Ascending aorta (tissue), 2 donors: ENCODE data around the gene KSR2. TPM values are rescaled to one million over a fixed set of nuclear protein-coding genes. Genes with fewer than 3 reads are reported as not detected.

Experiments used
- DNase-seq, 2 donors: peaks; one replicate each; pipeline ENCODE4 v3.0.0-alpha.2; 2019; ENCODE audit warnings: low spot score in 2 of 2
- H3K27ac ChIP-seq, 2 donors: fragments of 200-600 bp; sonication (generic); one replicate each; pipeline ENCODE4 v1.5.1; 2016 to 2017; ENCODE audit warnings: mild to moderate bottlenecking in 1 of 2
- H3K27me3 ChIP-seq: fragments of 200-600 bp; sonication (generic); one replicate; pipeline ENCODE4 v1.5.1; 2017
- H3K36me3 ChIP-seq, 2 donors: fragments of 200-600 bp; sonication (generic); one replicate each; pipeline ENCODE4 v1.5.1; 2016
- H3K4me1 ChIP-seq, 2 donors: fragments of 200-600 bp; sonication (generic); one replicate each; pipeline ENCODE4 v1.5.1; 2016 to 2017; ENCODE audit warnings: mild to moderate bottlenecking in 1 of 2
- H3K4me3 ChIP-seq, 2 donors: fragments of 200-600 bp; sonication (generic); one replicate each; pipeline ENCODE4 v1.5.1; 2016 to 2017; ENCODE audit warnings: mild to moderate bottlenecking in 1 of 2
- H3K9me3 ChIP-seq, 2 donors: fragments of 200-600 bp; sonication (generic); one replicate each; pipeline ENCODE4 v1.5.1; 2016
- intact Hi-C: fragments of 100-400 bp; cut with DNase I; formaldehyde crosslinking; loops from one replicate; pipeline ENCODE4 v1.15.1; 2023
- total RNA-seq: library from RNA; depleted of rRNA; stranded (reverse); fragments of >200 nt; gene quantifications from one replicate; pipeline ENCODE4 v1.1.0, GENCODE V29; 2016
- TF ChIP-seq, protein P1 (sequence below), 3 experiments: fragments of 200-600 bp in 2 of 3; fragments of 450-650 bp in 1 of 3; sonication (generic) in 2 of 3; IDR thresholded peaks; one replicate each; pipeline ENCODE4 v1.5.1; 2016 to 2019; ENCODE audit warnings: antibody characterized with exemption in 3 of 3, mild to moderate bottlenecking in 1 of 3, moderate library complexity in 1 of 3

The KSR2 gene
- total RNA-seq, 1 donor from 2014 or later = 0.11 TPM

DNA sequence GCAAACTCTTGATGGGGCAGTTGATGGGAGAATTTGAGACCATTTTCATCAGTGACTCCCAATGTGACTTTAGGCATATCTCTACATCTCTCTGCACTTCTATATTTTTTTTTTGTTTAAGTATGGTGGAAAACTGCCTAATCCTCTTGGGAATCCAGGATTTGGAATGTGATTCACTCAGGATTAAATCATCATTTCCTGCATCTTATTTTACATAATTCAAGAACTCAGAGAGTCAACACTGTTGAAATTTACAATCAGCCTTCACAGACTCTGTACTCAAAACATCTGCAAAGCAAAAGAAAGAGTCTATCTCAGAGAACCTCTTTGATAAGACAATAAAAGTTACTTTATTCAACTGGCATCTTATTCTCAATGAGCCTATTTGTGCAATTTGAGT is 346.7 kb downstream of the KSR2 start:
- Histone ChIP-seq H3K27me3 (no peaks in the 10 kb centered on the region), H3K4me1 (no peaks in the 10 kb centered on the region), H3K9me3 (no peaks in the 10 kb centered on the region), H3K4me3 (no peak overlapping the region), H3K36me3 (no peaks in the 10 kb centered on the region), H3K27ac (no peak overlapping the region)
- TF ChIP-seq, protein P1, sequence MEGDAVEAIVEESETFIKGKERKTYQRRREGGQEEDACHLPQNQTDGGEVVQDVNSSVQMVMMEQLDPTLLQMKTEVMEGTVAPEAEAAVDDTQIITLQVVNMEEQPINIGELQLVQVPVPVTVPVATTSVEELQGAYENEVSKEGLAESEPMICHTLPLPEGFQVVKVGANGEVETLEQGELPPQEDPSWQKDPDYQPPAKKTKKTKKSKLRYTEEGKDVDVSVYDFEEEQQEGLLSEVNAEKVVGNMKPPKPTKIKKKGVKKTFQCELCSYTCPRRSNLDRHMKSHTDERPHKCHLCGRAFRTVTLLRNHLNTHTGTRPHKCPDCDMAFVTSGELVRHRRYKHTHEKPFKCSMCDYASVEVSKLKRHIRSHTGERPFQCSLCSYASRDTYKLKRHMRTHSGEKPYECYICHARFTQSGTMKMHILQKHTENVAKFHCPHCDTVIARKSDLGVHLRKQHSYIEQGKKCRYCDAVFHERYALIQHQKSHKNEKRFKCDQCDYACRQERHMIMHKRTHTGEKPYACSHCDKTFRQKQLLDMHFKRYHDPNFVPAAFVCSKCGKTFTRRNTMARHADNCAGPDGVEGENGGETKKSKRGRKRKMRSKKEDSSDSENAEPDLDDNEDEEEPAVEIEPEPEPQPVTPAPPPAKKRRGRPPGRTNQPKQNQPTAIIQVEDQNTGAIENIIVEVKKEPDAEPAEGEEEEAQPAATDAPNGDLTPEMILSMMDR (IDR thresholded peaks at IDR 0.05) = no peak
- intact Hi-C loops = no loop called here
- no peak for DNase-seq

DNA sequence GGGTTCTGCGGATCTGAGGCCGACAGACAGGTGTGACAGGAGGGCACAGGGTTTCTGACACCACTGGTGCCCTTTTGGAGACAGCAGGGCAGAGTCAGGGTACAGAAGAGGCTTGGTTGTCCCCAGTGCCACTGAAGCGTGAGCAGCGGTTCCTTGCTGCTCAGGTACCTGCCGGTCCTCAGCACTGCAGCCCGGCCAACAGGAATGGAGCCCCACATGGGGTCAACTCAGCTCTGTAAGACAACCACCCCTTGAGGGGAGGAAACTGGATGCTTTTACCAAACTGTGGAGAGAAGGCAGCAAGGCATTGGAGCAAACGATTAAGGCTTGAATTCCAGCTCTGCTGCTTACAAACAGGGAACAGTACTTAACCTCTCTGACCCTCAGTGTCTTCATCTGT is 361.0 kb downstream of the KSR2 start:
- no peaks in the 10 kb centered on the region for H3K27me3 ChIP-seq
- H3K4me1 ChIP-seq = no peaks in the 10 kb centered on the region
- DNase-seq = no peak
- no peaks in the 10 kb centered on the region for H3K36me3 ChIP-seq
- no peaks in the 10 kb centered on the region for H3K9me3 ChIP-seq
- H3K4me3 ChIP-seq = no peak overlapping the region
- intact Hi-C loops = no loop called here
- no peak overlapping the region for H3K27ac ChIP-seq
- TF ChIP-seq, protein P1 (IDR thresholded peaks at IDR 0.05) = no peak

DNA sequence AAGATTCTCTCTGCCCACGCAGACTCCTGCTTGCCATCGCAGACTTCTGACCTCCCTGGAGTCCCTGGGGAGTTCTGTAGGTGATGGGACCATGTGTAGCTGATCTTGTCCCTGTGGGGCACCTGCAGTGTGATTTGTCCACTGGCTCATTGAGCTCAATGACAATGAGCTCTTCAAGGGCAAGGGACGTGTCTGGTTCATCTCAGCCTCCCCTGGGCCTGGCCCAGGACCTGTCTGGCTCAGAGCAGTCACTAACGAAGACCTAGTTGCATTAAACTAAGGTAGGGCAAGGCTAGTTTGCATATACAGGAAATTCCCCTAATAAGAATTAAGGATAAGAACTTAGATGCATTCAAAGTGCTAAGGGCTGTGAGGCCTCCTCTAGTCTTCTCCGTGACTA is 361.8 kb downstream of the KSR2 start:
- TF ChIP-seq, protein P1 (IDR thresholded peaks at IDR 0.05) = no peak
- Histone ChIP-seq H3K27ac (no peak overlapping the region), H3K4me3 (no peak overlapping the region), H3K36me3 (no peaks in the 10 kb centered on the region), H3K27me3 (no peaks in the 10 kb centered on the region), H3K9me3 (no peaks in the 10 kb centered on the region), H3K4me1 (no peaks in the 10 kb centered on the region)
- no peak for DNase-seq
- intact Hi-C loops = no loop called here

DNA sequence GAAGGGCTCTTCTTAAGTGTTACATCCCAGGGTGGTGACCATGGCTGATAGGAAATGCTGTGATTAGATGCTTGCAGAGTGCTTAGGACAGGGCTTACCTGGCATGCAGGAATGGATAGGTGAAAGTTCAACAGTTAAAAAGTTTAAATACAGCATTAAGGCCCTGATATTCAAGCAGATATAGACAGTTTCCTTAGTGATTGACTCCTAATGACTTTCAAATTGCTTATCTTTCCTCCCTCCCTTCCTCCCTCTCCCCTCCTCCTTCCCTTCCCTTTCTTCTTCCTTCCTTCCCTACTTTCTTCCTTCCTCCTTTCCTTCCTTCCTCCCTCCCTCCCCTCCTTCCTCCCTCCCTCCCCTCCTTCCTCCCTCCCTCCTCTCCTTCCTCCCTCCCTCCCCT is 362.8 kb downstream of the KSR2 start:
- intact Hi-C loops = no loop called here
- H3K27me3 ChIP-seq = no peaks in the 10 kb centered on the region
- H3K27ac ChIP-seq = no peak overlapping the region
- TF ChIP-seq, protein P1 (IDR thresholded peaks at IDR 0.05) = no peak
- no peak for DNase-seq
- no peaks in the 10 kb centered on the region for H3K9me3 ChIP-seq
- H3K4me3 ChIP-seq = no peak overlapping the region
- H3K4me1 ChIP-seq = no peaks in the 10 kb centered on the region
- no peaks in the 10 kb centered on the region for H3K36me3 ChIP-seq

DNA sequence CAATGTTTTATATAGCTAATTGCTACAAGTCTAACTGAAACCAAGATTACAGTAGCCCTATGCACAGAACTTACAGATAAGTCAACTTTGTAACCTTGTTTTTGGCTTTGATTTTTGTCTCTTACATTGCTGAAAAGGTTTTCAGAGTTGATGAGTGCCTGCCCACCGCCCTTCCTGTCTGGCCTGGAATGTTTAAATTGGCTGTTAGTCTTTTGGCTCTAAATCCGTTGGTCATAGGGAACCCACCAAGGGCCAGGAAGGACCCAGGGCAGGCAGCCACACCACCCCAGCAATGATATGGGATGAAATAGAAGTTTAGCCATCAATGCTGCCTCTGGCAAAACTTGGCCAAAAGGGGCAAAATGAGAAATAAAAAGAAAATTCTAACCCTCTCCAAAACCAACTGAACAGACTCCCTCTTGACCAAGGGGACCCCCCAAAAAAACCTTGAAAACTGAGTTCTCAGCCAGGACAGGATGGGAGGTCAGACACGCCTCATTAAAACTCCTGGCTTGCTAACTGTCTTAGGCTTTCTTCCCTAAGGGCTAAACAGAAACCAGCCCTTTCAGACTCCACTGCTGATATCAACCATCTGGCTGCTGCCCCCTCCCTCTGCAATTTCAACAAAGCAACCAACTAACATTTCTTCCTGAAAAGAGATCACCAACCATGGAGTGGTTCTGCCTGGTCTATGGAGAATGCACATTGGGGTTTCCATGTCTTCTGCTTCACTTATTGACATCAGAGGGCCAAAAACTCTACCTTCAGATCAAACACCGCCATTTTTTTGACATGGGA is 365.3 kb downstream of the KSR2 start:
- TF ChIP-seq, protein P1 (IDR thresholded peaks at IDR 0.05) = no peak

More for the DNA sequence above, 365.3 kb downstream of the KSR2 start:
- Histone ChIP-seq H3K27me3 (no peaks in the 10 kb centered on the region), H3K4me1 (no peaks in the 10 kb centered on the region), H3K4me3 (no peak overlapping the region), H3K27ac (no peak overlapping the region), H3K36me3 (no peaks in the 10 kb centered on the region), H3K9me3 (no peaks in the 10 kb centered on the region)
- DNase-seq = no peak
- intact Hi-C loops = no loop called here
